H1 (cell line): ENCODE data around the gene EPHA8. TPM values are rescaled to one million over a fixed set of nuclear protein-coding genes. Genes with fewer than 3 reads are reported as not detected.

Experiments
- EGR1 ChIP-seq: IDR thresholded peaks from 2 replicates; pipeline ENCODE4 v1.6.1; 2011; ENCODE audit warnings: low read depth, low read length, borderline replicate concordance
- KDM4A ChIP-seq: IDR thresholded peaks from one replicate; pipeline ENCODE4 v1.7.1; 2012; ENCODE audit warnings: low read depth, mild to moderate bottlenecking, moderate library complexity, low read length, inconsistent platforms; ENCODE audit not compliant: severe bottlenecking
- RNF2 ChIP-seq: fragments of 200-900, 300-1000 bp; sonication (generic); IDR thresholded peaks from 2 replicates; pipeline ENCODE4 v1.7.1; 2016; ENCODE audit warnings: borderline replicate concordance, low read depth, mild to moderate bottlenecking, antibody characterized with exemption, low read length; ENCODE audit not compliant: poor library complexity, severe bottlenecking; ENCODE audit errors: missing control alignments
- SIN3A ChIP-seq, 2 experiments: IDR thresholded peaks in 1 of 2; conservative IDR thresholded peaks in 1 of 2; 2 replicates each; pipeline ENCODE4 v1.6.1; 2011 to 2012; ENCODE audit warnings: low read length in 2 of 2, improper control_type of control experiment in 1 of 2, low read depth in 1 of 2, mild to moderate bottlenecking in 1 of 2
- SP2 ChIP-seq: IDR thresholded peaks from 2 replicates; pipeline ENCODE4 v1.6.1; 2012; ENCODE audit warnings: mild to moderate bottlenecking, low read length, inconsistent platforms
- polyA plus RNA-seq, 7 experiments: library from polyadenylated mRNA; depleted of rRNA in 3 of 7; stranded (reverse) in 5 of 7; unstranded in 2 of 7; fragments of >200 nt in 5 of 7; fragments of 200-250 nt in 2 of 7; gene quantifications; 1 replicate in 5 of 7; 2 replicates in 1 of 7; 4 replicates in 1 of 7; pipeline versions ENCODE4 v1.2.1 to v1.2.3, GENCODE V29; 2011 to 2013; ENCODE audit warnings: missing spikeins in 2 of 7, mixed read lengths in 2 of 7
- total RNA-seq: library from RNA; stranded (reverse); fragmentation: NEBNext Ultra II Directional; extraction: Animal tissue kit (Norgen Biotek cat#: 25700); gene quantifications from 2 replicates; pipeline ENCODE4 v1.2.1, GENCODE V29; 2021
- TF ChIP-seq, protein P1 (sequence below): IDR thresholded peaks from 2 replicates; pipeline ENCODE4 v1.6.1; 2012; ENCODE audit warnings: low read length, inconsistent platforms
- TF ChIP-seq, protein P2 (sequence below): IDR thresholded peaks from 2 replicates; pipeline ENCODE4 v1.6.1; 2012; ENCODE audit warnings: inconsistent platforms

EPHA8 gene
- total and polyA plus RNA-seq, 2 of the 8 experiments (the other 6 are each of a cell fraction or from before 2014, with no cell fraction given): 4.0 to 8.4 TPM

- TF ChIP-seq KDM4A (no peak), EGR1 (no peak), SP2 (no peak), SIN3A (conservative IDR thresholded peaks at IDR 0.05 in 1 of 2, IDR thresholded peaks at IDR 0.05 in 1 of 2; ENCODE audit: low read depth in 1 of 2, low read length in 2 of 2) (no peak), RNF2 (no peak)
- TF ChIP-seq, protein P1, sequence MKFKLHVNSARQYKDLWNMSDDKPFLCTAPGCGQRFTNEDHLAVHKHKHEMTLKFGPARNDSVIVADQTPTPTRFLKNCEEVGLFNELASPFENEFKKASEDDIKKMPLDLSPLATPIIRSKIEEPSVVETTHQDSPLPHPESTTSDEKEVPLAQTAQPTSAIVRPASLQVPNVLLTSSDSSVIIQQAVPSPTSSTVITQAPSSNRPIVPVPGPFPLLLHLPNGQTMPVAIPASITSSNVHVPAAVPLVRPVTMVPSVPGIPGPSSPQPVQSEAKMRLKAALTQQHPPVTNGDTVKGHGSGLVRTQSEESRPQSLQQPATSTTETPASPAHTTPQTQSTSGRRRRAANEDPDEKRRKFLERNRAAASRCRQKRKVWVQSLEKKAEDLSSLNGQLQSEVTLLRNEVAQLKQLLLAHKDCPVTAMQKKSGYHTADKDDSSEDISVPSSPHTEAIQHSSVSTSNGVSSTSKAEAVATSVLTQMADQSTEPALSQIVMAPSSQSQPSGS: no peak
- TF ChIP-seq, protein P2, sequence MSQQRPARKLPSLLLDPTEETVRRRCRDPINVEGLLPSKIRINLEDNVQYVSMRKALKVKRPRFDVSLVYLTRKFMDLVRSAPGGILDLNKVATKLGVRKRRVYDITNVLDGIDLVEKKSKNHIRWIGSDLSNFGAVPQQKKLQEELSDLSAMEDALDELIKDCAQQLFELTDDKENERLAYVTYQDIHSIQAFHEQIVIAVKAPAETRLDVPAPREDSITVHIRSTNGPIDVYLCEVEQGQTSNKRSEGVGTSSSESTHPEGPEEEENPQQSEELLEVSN: no peak
Observed at GRCh38 chr1:22597301-22597965, 34.1 kb downstream of the EPHA8 start (continued).
